WTC11 (cell line): ENCODE results near the gene COLGALT1. TPM values are rescaled to one million over a fixed set of nuclear protein-coding genes. Genes with fewer than 3 reads are reported as not detected.

Experiments used
- ATAC-seq: fragments of 200-7000 bp; cut with Tn5 transposase; 2 replicates; pipeline ENCODE4 v1.10.0; 2021; ENCODE audit warnings: mild to moderate bottlenecking, moderate library complexity
- CTCF ChIA-PET: fragments of 300-600 bp; sonication (Branson Sonifier 250); formaldehyde crosslinking; loops from one replicate; lab custom pipeline; 2021; ENCODE audit warnings: antibody characterized with exemption; lab: Charles Lee
- POLR2A ChIA-PET: fragments of 350-600 bp; sonication (Branson Sonifier 250); formaldehyde crosslinking; loops from one replicate; lab custom pipeline; 2021; ENCODE audit warnings: antibody characterized with exemption; lab: Charles Lee
- DNase-seq: peaks from one replicate; pipeline ENCODE4 v3.0.0; 2021; ENCODE audit warnings: low spot score
- H3K27ac Mint-ChIP-seq: 2 replicates; pipeline ENCODE4 v1.8.0; 2021; ENCODE audit warnings: mixed read lengths
- H3K27me3 Mint-ChIP-seq: 2 replicates; pipeline ENCODE4 v1.8.0; 2021; ENCODE audit warnings: low read depth, mild to moderate bottlenecking, moderate library complexity, mixed read lengths
- H3K36me3 Mint-ChIP-seq: 2 replicates; pipeline ENCODE4 v1.8.0; 2021; ENCODE audit warnings: mixed read lengths
- H3K4me1 Mint-ChIP-seq: 2 replicates; pipeline ENCODE4 v1.8.0; 2022; ENCODE audit warnings: mixed read lengths
- H3K4me3 Mint-ChIP-seq: 2 replicates; pipeline ENCODE4 v1.8.0; 2021; ENCODE audit warnings: mild to moderate bottlenecking, moderate library complexity, mixed read lengths
- H3K9me3 Mint-ChIP-seq: 2 replicates; pipeline ENCODE4 v1.8.0; 2021; ENCODE audit warnings: mixed read lengths
- ATF1 ChIP-seq: sonication (generic); formaldehyde crosslinking; IDR thresholded peaks from 2 replicates; pipeline ENCODE4 v1.8.1; 2023; ENCODE audit warnings: mild to moderate bottlenecking, moderate library complexity, missing genetic modification reagents
- ATF6 ChIP-seq: sonication (generic); formaldehyde crosslinking; IDR thresholded peaks from 2 replicates; pipeline ENCODE4 v1.8.1; 2023; ENCODE audit warnings: mild to moderate bottlenecking, missing genetic modification reagents
- CBFB ChIP-seq: sonication (generic); formaldehyde crosslinking; IDR thresholded peaks from 2 replicates; pipeline ENCODE4 v1.8.1; 2022; ENCODE audit warnings: mild to moderate bottlenecking, low read depth, missing genetic modification reagents
- GRHL2 ChIP-seq: fragments of 250-450 bp; sonication (Bioruptor Pico); IDR thresholded peaks from 2 replicates; pipeline ENCODE4 v1.8.0; 2022; ENCODE audit warnings: mild to moderate bottlenecking, moderate library complexity; ENCODE audit not compliant: insufficient replicate concordance, severe bottlenecking
- HMGA2 ChIP-seq: fragments of 250-450 bp; sonication (Bioruptor Pico); IDR thresholded peaks from 2 replicates; pipeline ENCODE4 v1.4.0; 2021; ENCODE audit warnings: mild to moderate bottlenecking, moderate library complexity
- KAT7 ChIP-seq: sonication (generic); formaldehyde crosslinking; IDR thresholded peaks from 2 replicates; pipeline ENCODE4 v1.8.1; 2023; ENCODE audit warnings: missing genetic modification reagents, mild to moderate bottlenecking, borderline replicate concordance
- MLX ChIP-seq: sonication (generic); formaldehyde crosslinking; IDR thresholded peaks from 2 replicates; pipeline ENCODE4 v1.8.1; 2023; ENCODE audit warnings: mild to moderate bottlenecking, missing genetic modification reagents, moderate library complexity
- MXD4 ChIP-seq: fragments of 250-450 bp; sonication (Bioruptor Pico); IDR thresholded peaks from 2 replicates; pipeline ENCODE4 v1.8.0; 2021; ENCODE audit warnings: mild to moderate bottlenecking, moderate library complexity, borderline replicate concordance
- MYBL2 ChIP-seq: sonication (generic); formaldehyde crosslinking; IDR thresholded peaks from 2 replicates; pipeline ENCODE4 v1.8.1; 2023; ENCODE audit warnings: mild to moderate bottlenecking, moderate library complexity, missing genetic modification reagents
- NFATC4 ChIP-seq: fragments of 250-450 bp; sonication (Bioruptor Pico); IDR thresholded peaks from 2 replicates; pipeline ENCODE4 v1.9.0; 2021; ENCODE audit warnings: mild to moderate bottlenecking
- TEAD4 ChIP-seq: sonication (generic); formaldehyde crosslinking; IDR thresholded peaks from 2 replicates; pipeline ENCODE4 v1.8.0; 2022; ENCODE audit warnings: mild to moderate bottlenecking, missing genetic modification reagents
- ZBTB21 ChIP-seq: sonication (generic); formaldehyde crosslinking; IDR thresholded peaks from 2 replicates; pipeline ENCODE4 v1.8.1; 2023; ENCODE audit warnings: mild to moderate bottlenecking, missing genetic modification reagents, borderline replicate concordance
- ZNF281 ChIP-seq: sonication (generic); formaldehyde crosslinking; IDR thresholded peaks from 2 replicates; pipeline ENCODE4 v1.8.0; 2023; ENCODE audit warnings: mild to moderate bottlenecking, missing genetic modification reagents
- ZNF416 ChIP-seq: fragments of 250-450 bp; sonication (Bioruptor Pico); IDR thresholded peaks from 2 replicates; pipeline ENCODE4 v1.9.0; 2021; ENCODE audit warnings: mild to moderate bottlenecking, inconsistent platforms
- total RNA-seq: library from RNA; stranded (reverse); gene quantifications from 3 replicates; pipeline ENCODE4 v1.2.3, GENCODE V29; 2021
- TF ChIP-seq, protein P1 (sequence below): sonication (generic); formaldehyde crosslinking; IDR thresholded peaks from 2 replicates; pipeline ENCODE4 v1.8.1; 2023; ENCODE audit warnings: mild to moderate bottlenecking, missing genetic modification reagents, borderline replicate concordance

COLGALT1 gene
- total RNA-seq, 1 experiment from 2014 or later: 54.0 TPM

DNA sequence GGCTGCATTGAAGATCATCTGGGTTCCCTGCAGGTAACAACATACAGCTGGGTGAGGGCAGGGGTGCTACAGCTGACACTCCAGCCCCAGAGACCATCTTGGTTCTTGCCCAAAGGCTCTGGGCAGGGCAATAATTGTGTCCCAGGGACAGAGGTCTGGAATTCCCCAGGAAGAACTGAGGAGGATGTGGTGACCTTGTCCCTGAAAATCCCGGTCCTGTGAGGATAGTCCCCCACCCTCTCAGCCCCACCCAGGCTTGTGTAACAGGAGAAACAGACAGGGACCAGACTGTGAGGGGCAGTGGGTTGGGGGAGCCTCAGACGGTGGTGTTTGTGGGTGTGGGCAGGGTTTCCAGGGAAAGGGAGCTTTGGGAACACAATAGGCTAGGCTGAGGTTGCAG is 63.5 kb downstream of the COLGALT1 start (continued):
- TF ChIP-seq, protein P1, sequence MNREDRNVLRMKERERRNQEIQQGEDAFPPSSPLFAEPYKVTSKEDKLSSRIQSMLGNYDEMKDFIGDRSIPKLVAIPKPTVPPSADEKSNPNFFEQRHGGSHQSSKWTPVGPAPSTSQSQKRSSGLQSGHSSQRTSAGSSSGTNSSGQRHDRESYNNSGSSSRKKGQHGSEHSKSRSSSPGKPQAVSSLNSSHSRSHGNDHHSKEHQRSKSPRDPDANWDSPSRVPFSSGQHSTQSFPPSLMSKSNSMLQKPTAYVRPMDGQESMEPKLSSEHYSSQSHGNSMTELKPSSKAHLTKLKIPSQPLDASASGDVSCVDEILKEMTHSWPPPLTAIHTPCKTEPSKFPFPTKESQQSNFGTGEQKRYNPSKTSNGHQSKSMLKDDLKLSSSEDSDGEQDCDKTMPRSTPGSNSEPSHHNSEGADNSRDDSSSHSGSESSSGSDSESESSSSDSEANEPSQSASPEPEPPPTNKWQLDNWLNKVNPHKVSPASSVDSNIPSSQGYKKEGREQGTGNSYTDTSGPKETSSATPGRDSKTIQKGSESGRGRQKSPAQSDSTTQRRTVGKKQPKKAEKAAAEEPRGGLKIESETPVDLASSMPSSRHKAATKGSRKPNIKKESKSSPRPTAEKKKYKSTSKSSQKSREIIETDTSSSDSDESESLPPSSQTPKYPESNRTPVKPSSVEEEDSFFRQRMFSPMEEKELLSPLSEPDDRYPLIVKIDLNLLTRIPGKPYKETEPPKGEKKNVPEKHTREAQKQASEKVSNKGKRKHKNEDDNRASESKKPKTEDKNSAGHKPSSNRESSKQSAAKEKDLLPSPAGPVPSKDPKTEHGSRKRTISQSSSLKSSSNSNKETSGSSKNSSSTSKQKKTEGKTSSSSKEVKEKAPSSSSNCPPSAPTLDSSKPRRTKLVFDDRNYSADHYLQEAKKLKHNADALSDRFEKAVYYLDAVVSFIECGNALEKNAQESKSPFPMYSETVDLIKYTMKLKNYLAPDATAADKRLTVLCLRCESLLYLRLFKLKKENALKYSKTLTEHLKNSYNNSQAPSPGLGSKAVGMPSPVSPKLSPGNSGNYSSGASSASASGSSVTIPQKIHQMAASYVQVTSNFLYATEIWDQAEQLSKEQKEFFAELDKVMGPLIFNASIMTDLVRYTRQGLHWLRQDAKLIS (CRISPR knock-in tag): no peak
- TF ChIP-seq MYBL2 (CRISPR knock-in tag) (no peak), GRHL2 (no peak), ZBTB21 (CRISPR knock-in tag) (no peak), MXD4 (CRISPR knock-in tag) (no peak), KAT7 (CRISPR knock-in tag) (no peak), ATF1 (CRISPR knock-in tag) (no peak), ATF6 (CRISPR knock-in tag) (no peak), TEAD4 (CRISPR knock-in tag) (no peak), CBFB (no peak), MLX (no peak), ZNF281 (CRISPR knock-in tag) (no peak), NFATC4 (CRISPR knock-in tag) (no peak)
- TF ChIP-seq, all 79 proteins: peak for 0

DNA sequence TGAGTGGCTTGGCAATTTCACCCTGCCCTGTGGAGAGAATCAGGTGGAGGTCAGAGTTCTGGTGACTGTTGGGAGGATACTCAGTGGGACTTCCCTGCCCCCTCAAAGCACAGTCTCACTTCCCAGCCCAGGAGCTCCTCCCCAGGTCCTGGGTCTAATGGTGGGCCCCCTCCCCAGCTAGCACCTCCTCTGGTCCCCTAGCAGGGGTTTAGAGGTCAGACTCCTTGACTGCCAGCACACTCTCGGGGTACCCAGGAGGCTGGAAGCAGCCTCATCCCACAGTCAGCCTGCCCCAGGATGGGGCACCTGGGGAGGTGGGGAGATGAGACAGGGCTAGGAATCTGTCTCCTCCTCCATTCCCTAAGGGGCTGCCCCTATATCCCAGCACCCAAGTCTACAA is 65.2 kb downstream of the COLGALT1 start:
- ChIA-PET POLR2A (no interaction called here), CTCF (interaction anchor here (1.6 to 2.9 kb wide), 2 partner anchors 15 to 47 kb away, joined by 4 to 36 read pairs; no protein-coding TSS in a partner anchor)
- Mint-ChIP-seq H3K4me1 (peaks cover 9% of the 10 kb centered on the region), H3K27ac (no peak overlapping the region), H3K9me3 (peaks cover 4% of the 10 kb centered on the region), H3K4me3 (no peak overlapping the region), H3K27me3 (no peaks in the 10 kb centered on the region), H3K36me3 (peaks cover 58% of the 10 kb centered on the region)
- DNase-seq (no peak), ATAC-seq (no peak)
- TF ChIP-seq GRHL2 (no peak), ATF6 (CRISPR knock-in tag) (no peak), HMGA2 (CRISPR knock-in tag) (no peak), ZNF416 (no peak)
